IMR-90 (cell line): Measurements from ENCODE around the gene ZFAND6. TPM values are rescaled to one million over a fixed set of nuclear protein-coding genes. Genes with fewer than 3 reads are reported as not detected.
A peak's percentile ranks its signal among the peaks of the same experiment; 100 is the strongest.

ENCODE experiments used
- ATAC-seq: fragments of 200-7000 bp; cut with Tn5 transposase; 2 replicates; pipeline ENCODE4 v1.9.1; 2020; ENCODE audit warnings: low read depth, mild to moderate bottlenecking, moderate library complexity
- BruUV-seq: library from RNA; stranded (reverse); fragments of 400-500 nt; replicated peaks from 2 replicates; lab custom pipeline; 2021; lab: Mats Ljungman, UMichigan
- CTCF ChIA-PET: fragments of 300-600 bp; formaldehyde crosslinking; extraction: SDS; loops from one replicate; lab custom pipeline; 2021; ENCODE audit warnings: antibody characterized with exemption; lab: Yijun Ruan, JAX
- POLR2A ChIA-PET: fragments of 300-600 bp; sonication (Branson Sonifier 250); formaldehyde crosslinking; loops from one replicate; lab custom pipeline; 2022; ENCODE audit warnings: antibody characterized with exemption; ENCODE audit not compliant: unreplicated experiment; lab: Charles Lee
- DNase-seq: peaks from one replicate; pipeline ENCODE4 v3.0.0; 2013
- H2AFZ ChIP-seq: replicated peaks from 2 replicates; pipeline ENCODE3; 2013; ENCODE audit warnings: low read length, mild to moderate bottlenecking; ENCODE audit not compliant: poor library complexity
- H2AK5ac ChIP-seq: 2 replicates; pipeline ENCODE4 v1.6.1; 2013; ENCODE audit warnings: low read depth, low read length, inconsistent platforms
- H2AK9ac ChIP-seq: replicated peaks from 2 replicates; pipeline ENCODE3; 2013; ENCODE audit warnings: mild to moderate bottlenecking, low read depth, low read length, moderate library complexity; ENCODE audit not compliant: poor library complexity
- H2BK120ac ChIP-seq: 2 replicates; pipeline ENCODE4 v1.6.1; 2013; ENCODE audit warnings: low read depth, low read length, inconsistent platforms
- H2BK15ac ChIP-seq: 3 replicates; pipeline ENCODE4 v1.6.1; 2013; ENCODE audit warnings: low read depth, low read length, inconsistent platforms
- H2BK20ac ChIP-seq: 2 replicates; pipeline ENCODE4 v1.6.1; 2013; ENCODE audit warnings: low read depth, mild to moderate bottlenecking, inconsistent platforms, low read length, moderate library complexity
- H2BK5ac ChIP-seq: 2 replicates; pipeline ENCODE4 v1.6.1; 2013; ENCODE audit warnings: mild to moderate bottlenecking, low read depth, low read length, inconsistent platforms; ENCODE audit not compliant: poor library complexity, severe bottlenecking
- H3K14ac ChIP-seq: replicated peaks from 2 replicates; pipeline ENCODE4 v1.6.1; 2013; ENCODE audit warnings: low read depth, low read length, inconsistent platforms
- H3K18ac ChIP-seq: 2 replicates; pipeline ENCODE4 v1.6.1; 2013; ENCODE audit warnings: low read depth, low read length, control low read depth
- H3K23ac ChIP-seq: 2 replicates; pipeline ENCODE4 v1.6.1; 2013; ENCODE audit warnings: low read depth, low read length, inconsistent platforms
- H3K27ac ChIP-seq: 2 replicates; pipeline ENCODE4 v1.5.1; 2013; ENCODE audit warnings: mild to moderate bottlenecking, control low read depth, low read length; ENCODE audit not compliant: insufficient read depth
- H3K27me3 ChIP-seq: 2 replicates; pipeline ENCODE4 v1.6.1; 2013; ENCODE audit warnings: low read length; ENCODE audit not compliant: control insufficient read depth, insufficient read depth
- H3K36me3 ChIP-seq: 2 replicates; pipeline ENCODE4 v1.6.1; 2013; ENCODE audit warnings: low read length, mixed read lengths; ENCODE audit not compliant: control insufficient read depth, insufficient read depth
- H3K4ac ChIP-seq: 2 replicates; pipeline ENCODE4 v1.6.1; 2013; ENCODE audit warnings: low read depth, low read length, inconsistent platforms
- H3K4me1 ChIP-seq: 2 replicates; pipeline ENCODE4 v1.6.1; 2013; ENCODE audit warnings: low read length, mixed read lengths; ENCODE audit not compliant: control insufficient read depth, insufficient read depth
- H3K4me2 ChIP-seq: 2 replicates; pipeline ENCODE4 v1.6.1; 2013; ENCODE audit warnings: low read depth, mild to moderate bottlenecking, control low read depth, low read length, moderate library complexity
- H3K4me3 ChIP-seq: 2 replicates; pipeline ENCODE4 v1.5.1; 2013; ENCODE audit warnings: low read depth, mild to moderate bottlenecking, control low read depth, low read length, moderate library complexity; ENCODE audit not compliant: insufficient read depth
- H3K56ac ChIP-seq: 2 replicates; pipeline ENCODE4 v1.6.1; 2013; ENCODE audit warnings: low read length, inconsistent platforms; ENCODE audit not compliant: insufficient read depth; ENCODE audit errors: extremely low read depth
- H3K79me1 ChIP-seq, 2 experiments: 2 replicates each; pipeline ENCODE4 v1.6.1; 2013; ENCODE audit warnings: low read length in 2 of 2, inconsistent platforms in 1 of 2, low read depth in 1 of 2
- H3K9ac ChIP-seq: 2 replicates; pipeline ENCODE4 v1.6.1; 2013; ENCODE audit warnings: low read depth, low read length, control low read depth
- H3K9me1 ChIP-seq: 2 replicates; pipeline ENCODE4 v1.6.1; 2013; ENCODE audit warnings: low read length, inconsistent platforms; ENCODE audit not compliant: insufficient read depth
- H3K9me3 ChIP-seq: 2 replicates; pipeline ENCODE4 v1.6.1; 2013; ENCODE audit warnings: low read length; ENCODE audit not compliant: control insufficient read depth, insufficient read depth
- H4K20me1 ChIP-seq: 2 replicates; pipeline ENCODE4 v1.6.1; 2013; ENCODE audit warnings: low read length, inconsistent platforms; ENCODE audit not compliant: insufficient read depth
- H4K5ac ChIP-seq: 2 replicates; pipeline ENCODE4 v1.6.1; 2013; ENCODE audit warnings: mild to moderate bottlenecking, low read depth, low read length, control low read depth
- H4K8ac ChIP-seq, 2 experiments: 2 replicates each; pipeline ENCODE4 v1.6.1; 2013; ENCODE audit warnings: low read depth in 2 of 2, low read length in 2 of 2, control low read depth in 1 of 2, inconsistent platforms in 1 of 2
- H4K91ac ChIP-seq: 2 replicates; pipeline ENCODE4 v1.6.1; 2013; ENCODE audit warnings: low read depth, low read length, inconsistent platforms; ENCODE audit not compliant: insufficient read depth
- BHLHE40 ChIP-seq: fragments of 150-350 bp; IDR thresholded peaks from 2 replicates; pipeline ENCODE4 v1.6.1; 2016; ENCODE audit warnings: mild to moderate bottlenecking, low read depth, low read length
- CEBPB ChIP-seq: IDR thresholded peaks from 2 replicates; pipeline ENCODE4 v1.6.1; 2012; ENCODE audit warnings: low read depth, low read length, improper control_type of control experiment
- CHD1 ChIP-seq: IDR thresholded peaks from 2 replicates; pipeline ENCODE4 v1.6.1; 2012; ENCODE audit warnings: low read depth, low read length, improper control_type of control experiment
- CTCF ChIP-seq: conservative IDR thresholded peaks from 2 replicates; pipeline ENCODE4 v1.5.1; 2012; ENCODE audit warnings: mild to moderate bottlenecking, low read depth, low read length, improper control_type of control experiment
- ELK1 ChIP-seq: fragments of 150-350 bp; IDR thresholded peaks from 2 replicates; pipeline ENCODE4 v1.6.1; 2016; ENCODE audit warnings: low read depth, mild to moderate bottlenecking, low read length, moderate library complexity, borderline replicate concordance
- FOS ChIP-seq: fragments of 150-350 bp; IDR thresholded peaks from 2 replicates; pipeline ENCODE4 v1.6.1; 2016; ENCODE audit warnings: low read depth, low read length
- MAFK ChIP-seq: IDR thresholded peaks from 2 replicates; pipeline ENCODE4 v1.6.1; 2012; ENCODE audit warnings: low read depth, low read length, improper control_type of control experiment
- MAZ ChIP-seq: IDR thresholded peaks from 2 replicates; pipeline ENCODE4 v1.6.1; 2012; ENCODE audit warnings: low read depth, mild to moderate bottlenecking, low read length, improper control_type of control experiment, moderate library complexity, borderline replicate concordance
- MXI1 ChIP-seq: IDR thresholded peaks from 2 replicates; pipeline ENCODE4 v1.6.1; 2012; ENCODE audit warnings: low read depth, mild to moderate bottlenecking, low read length, moderate library complexity, borderline replicate concordance
- NFE2L2 ChIP-seq: fragments of 150-350 bp; IDR thresholded peaks from 2 replicates; pipeline ENCODE4 v1.6.1; 2016; ENCODE audit warnings: low read depth, mild to moderate bottlenecking, low read length
- RAD21 ChIP-seq: IDR thresholded peaks from 2 replicates; pipeline ENCODE4 v1.6.1; 2012; ENCODE audit warnings: low read length, improper control_type of control experiment
- RCOR1 ChIP-seq: IDR thresholded peaks from 2 replicates; pipeline ENCODE4 v1.6.1; 2012; ENCODE audit warnings: mild to moderate bottlenecking, low read length, improper control_type of control experiment; ENCODE audit not compliant: insufficient replicate concordance
- RFX5 ChIP-seq: IDR thresholded peaks from 2 replicates; pipeline ENCODE4 v1.8.0; 2012; ENCODE audit warnings: low read depth, mild to moderate bottlenecking, low read length, moderate library complexity
- SMC3 ChIP-seq: fragments of 150-350 bp; IDR thresholded peaks from 2 replicates; pipeline ENCODE4 v1.6.1; 2016; ENCODE audit warnings: low read depth, mild to moderate bottlenecking, antibody characterized with exemption, low read length, moderate library complexity
- USF2 ChIP-seq: fragments of 150-350 bp; IDR thresholded peaks from 2 replicates; pipeline ENCODE4 v1.6.1; 2017; ENCODE audit warnings: mild to moderate bottlenecking, antibody characterized with exemption, low read length, low read depth
- WGBS, 2 experiments: methylation state at CpG; one replicate each; pipeline versions ENCODE4 v1.1.5 to v1.1.7; 2013; ENCODE audit warnings: missing lambda C conversion rate in 2 of 2; ENCODE audit not compliant: insufficient read length in 1 of 2; ENCODE audit errors: extremely low coverage in 2 of 2; 5-methylcytosine and 5-hydroxymethylcytosine counted together
- dilution Hi-C: fragments of 300-500 bp; cut with HindIII; formaldehyde crosslinking; loops from one replicate; pipeline ENCODE4 v1.14.3; 2018; ENCODE audit warnings: low sequenced_read_pairs; ENCODE audit not compliant: unreplicated experiment
- in situ Hi-C: fragments of 300-500 bp; cut with MboI; formaldehyde crosslinking; loops from 3 replicates; pipeline ENCODE4 v1.14.3; 2019; ENCODE audit warnings: low sequenced_read_pairs, inconsistent platforms, mixed read lengths
- intact Hi-C: fragments of 100-400 bp; cut with micrococcal nuclease; formaldehyde crosslinking; loops from 2 replicates; pipeline ENCODE4 v1.10.0; 2022
- polyA plus RNA-seq, 3 experiments: library from polyadenylated mRNA; depleted of rRNA; stranded (reverse); fragments of >200 nt; gene quantifications; 2 replicates each; pipeline ENCODE4 v1.2.3, GENCODE V29; 2012; ENCODE audit warnings: low replicate concordance in 1 of 3
- total RNA-seq: library from RNA; depleted of rRNA; stranded (reverse); fragments of >200 nt; gene quantifications from 2 replicates; pipeline ENCODE4 v1.2.3, GENCODE V29; 2012

Gene ZFAND6
- total and polyA plus RNA-seq, 2 of the 4 experiments (the other 2 are of a cell fraction): 77.5 to 96.4 TPM

DNA sequence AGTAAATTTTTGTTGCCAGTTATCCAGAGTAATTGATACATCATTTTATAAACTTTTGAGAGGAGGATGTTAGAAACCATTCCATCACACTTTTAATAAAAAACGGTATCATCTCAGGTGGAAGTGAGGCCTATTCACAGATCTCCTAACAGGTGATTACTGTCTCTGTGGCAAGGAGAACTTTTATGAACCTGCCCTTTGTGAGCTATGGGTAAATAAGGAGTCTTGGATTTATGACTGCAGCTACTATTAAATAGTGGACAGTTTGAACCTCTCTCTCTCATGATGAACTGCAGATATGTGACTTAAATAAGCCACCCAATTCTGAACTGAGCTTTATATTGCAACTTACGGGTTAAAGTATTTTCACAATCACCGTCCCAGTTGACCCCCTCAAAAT, 45.7 kb downstream of the ZFAND6 start:
- no peak overlapping the region for H4K5ac ChIP-seq
- no CpG with 5 or more reads among the region's 3 CpGs for WGBS, 2 experiments
- dilution Hi-C loops: no loop called here
- H3K27ac ChIP-seq: no peak overlapping the region
- H2BK5ac ChIP-seq: peak overlapping the region; percentile 68
- H4K20me1 ChIP-seq: peaks cover 26% of the 10 kb centered on the region; the same call in 1 of the 2 replicates
- no peak overlapping the region for H3K9ac ChIP-seq
- H3K36me3 ChIP-seq: peaks cover 9% of the 10 kb centered on the region
- intact Hi-C loops: no loop called here
- H2AK9ac ChIP-seq: no peak overlapping the region
- DNase-seq (no peak), ATAC-seq (peak; percentile 38; the same call in 1 of the 2 replicates)
- peak overlapping the region; percentile 69; the same call in 1 of the 2 replicates for H3K4me2 ChIP-seq
- H2BK120ac ChIP-seq: peak overlapping the region; percentile 55; the same call in 1 of the 2 replicates
- H4K91ac ChIP-seq: no peak overlapping the region
- peaks cover 6% of the 10 kb centered on the region; the same call in 1 of the 2 replicates for H3K4me1 ChIP-seq
- no peaks in the 10 kb centered on the region for H3K9me3 ChIP-seq
- POLR2A ChIA-PET: interaction anchor here (0.6 kb wide), 1 partner anchor 21 kb away, joined by 5 read pairs; no protein-coding TSS in a partner anchor
- peak overlapping the region; percentile 56; the same call in 1 of the 2 replicates for H3K23ac ChIP-seq
- peak overlapping the region; percentile 68; the same call in 1 of the 2 replicates for H2AK5ac ChIP-seq
- no peak overlapping the region for H3K4me3 ChIP-seq
- peak overlapping the region; percentile 47; the same call in 1 of the 2 replicates for H2BK20ac ChIP-seq
- TF ChIP-seq RFX5 (no peak), RCOR1 (no peak), NFE2L2 (no peak), SMC3 (no peak), USF2 (no peak), MAFK (no peak), FOS (no peak), MAZ (no peak), RAD21 (no peak), MXI1 (no peak), CEBPB (no peak), BHLHE40 (no peak), CHD1 (no peak), ELK1 (no peak), CTCF (no peak)
- H3K4ac ChIP-seq: peak overlapping the region; percentile 43; the same call in 1 of the 2 replicates
- peak overlapping the region; percentile 15; the same call in 1 of the 3 replicates for H2BK15ac ChIP-seq
- peaks cover 8% of the 10 kb centered on the region; the same call in 1 of the 2 replicates for H3K9me1 ChIP-seq
- CTCF ChIA-PET: interaction anchor here (1.3 kb wide), 1 partner anchor 15 kb away, joined by 3 read pairs; no protein-coding TSS in a partner anchor
- peak overlapping the region; percentile 89 for H3K14ac ChIP-seq
- H4K8ac ChIP-seq: peak overlapping the region; percentile 10 to 29; a peak in 1 of 4 replicates
- no peak overlapping the region for H3K56ac ChIP-seq
- no peak overlapping the region for H2AFZ ChIP-seq
- peaks cover 16 to 74% of the 10 kb centered on the region in 2 experiments; a peak in 3 of 4 replicates for H3K79me1 ChIP-seq
- in situ Hi-C loops: no loop called here
- H3K27me3 ChIP-seq: no peaks in the 10 kb centered on the region
- H3K18ac ChIP-seq: peak overlapping the region; percentile 79; the same call in 1 of the 2 replicates
- BruUV-seq: no TSS peak
